Mesenteric fat pad (tissue), 1 donor: Measurements from ENCODE around the gene KBTBD13. TPM values are rescaled to one million over a fixed set of nuclear protein-coding genes. Genes with fewer than 3 reads are reported as not detected.

Experiments used
- DNase-seq: peaks from one replicate; pipeline ENCODE4 v3.0.0-alpha.2; 2020; ENCODE audit warnings: low spot score
- total RNA-seq: library from RNA; stranded (reverse); fragmentation: NEBNext Ultra II Directional; extraction: Animal tissue kit (Norgen Biotek cat#: 25700); gene quantifications from one replicate; pipeline ENCODE4 v1.2.1, GENCODE V29; 2021
- donor health status: DM: yes; HTN: yes; CAD: no.

KBTBD13 gene
- total RNA-seq, 1 donor from 2014 or later = not detected

- no peak for DNase-seq
Measured at GRCh38 chr15:65087873-65088642, 11.5 kb downstream of the KBTBD13 start.

- DNase-seq = no peak
Measured at GRCh38 chr15:65088643-65089021, 12.1 kb downstream of the KBTBD13 start.

GRCh38 chr15:65089206-65089824 lies 12.8 kb downstream of the KBTBD13 start:
- DNase-seq = no peak

GRCh38 chr15:65091946-65092770 lies 15.6 kb downstream of the KBTBD13 start:
- peak; percentile 22 for DNase-seq

GRCh38 chr15:65092911-65093792 lies 16.6 kb downstream of the KBTBD13 start:
- peak; percentile 85 for DNase-seq

- DNase-seq = peak; percentile 30
Measured at GRCh38 chr15:65093793-65094170, 17.2 kb downstream of the KBTBD13 start.

GRCh38 chr15:65094294-65094995 lies 17.9 kb downstream of the KBTBD13 start:
- DNase-seq = peak; percentile 87

- DNase-seq = peak; percentile 73
Measured at GRCh38 chr15:65095011-65095746, 18.6 kb downstream of the KBTBD13 start.

GRCh38 chr15:65095747-65096104 lies 19.2 kb downstream of the KBTBD13 start:
- peak; percentile 71 for DNase-seq

- peak; percentile 57 for DNase-seq
Measured at GRCh38 chr15:65096481-65097385, 20.2 kb downstream of the KBTBD13 start.

- DNase-seq = peak; percentile 39
Measured at GRCh38 chr15:65097651-65098263, 21.2 kb downstream of the KBTBD13 start.

- DNase-seq = peak; percentile 74
Measured at GRCh38 chr15:65099336-65099735, 22.8 kb downstream of the KBTBD13 start.

- peak; percentile 28 for DNase-seq
Measured at GRCh38 chr15:65099801-65100200, 23.3 kb downstream of the KBTBD13 start.

- DNase-seq = peak; percentile 89
Measured at GRCh38 chr15:65100442-65100841, 23.9 kb downstream of the KBTBD13 start.

GRCh38 chr15:65101411-65101890 lies 24.9 kb downstream of the KBTBD13 start:
- DNase-seq = peak; percentile 89

GRCh38 chr15:65101891-65102708 lies 25.6 kb downstream of the KBTBD13 start:
- DNase-seq = peak; percentile 89

- DNase-seq = peak; percentile 57
Measured at GRCh38 chr15:65102912-65103311, 26.4 kb downstream of the KBTBD13 start.
